ENCODE results near the gene EYA2.

EYA2 gene

GRCh38 chr20:47054506-47054905 is 159.9 kb downstream of the EYA2 start:
- DNase-seq (ENCODE audit: low read depth), result no peak
- H3K4me3 ChIP-seq (ENCODE audit: low read length), result no peak overlapping the region
- TF ChIP-seq CTCF (conservative IDR thresholded peaks at IDR 0.05; ENCODE audit: low read depth, low read length), result no peak

DNA sequence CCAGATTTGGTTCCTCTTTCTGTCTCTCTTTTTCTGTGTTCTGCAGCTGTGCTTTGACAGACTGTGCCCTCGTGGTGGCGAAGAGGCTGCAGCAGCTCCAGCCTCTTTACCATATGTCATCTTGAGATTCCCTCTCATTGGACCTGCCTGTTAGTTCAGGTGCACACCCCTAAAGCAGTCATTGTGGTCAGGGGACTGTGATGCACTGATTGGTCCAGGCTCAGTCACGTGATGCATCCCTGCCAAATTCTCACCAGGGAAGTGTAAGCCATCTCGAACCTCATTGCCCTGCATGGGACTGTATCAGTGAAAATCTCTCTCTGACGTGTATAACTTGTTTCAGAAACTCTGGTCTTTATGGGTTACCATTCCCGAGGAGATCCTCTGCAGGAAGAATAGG is 160.3 kb downstream of the EYA2 start:
- TF ChIP-seq CTCF (conservative IDR thresholded peaks at IDR 0.05; ENCODE audit: low read depth, low read length), result no peak
- no peak overlapping the region for H3K4me3 ChIP-seq (ENCODE audit: low read length)
- no peak for DNase-seq (ENCODE audit: low read depth)

- TF ChIP-seq CTCF (conservative IDR thresholded peaks at IDR 0.05; ENCODE audit: low read depth, low read length), result no peak
Observed at GRCh38 chr20:47055699-47056369, 161.2 kb downstream of the EYA2 start.

DNA sequence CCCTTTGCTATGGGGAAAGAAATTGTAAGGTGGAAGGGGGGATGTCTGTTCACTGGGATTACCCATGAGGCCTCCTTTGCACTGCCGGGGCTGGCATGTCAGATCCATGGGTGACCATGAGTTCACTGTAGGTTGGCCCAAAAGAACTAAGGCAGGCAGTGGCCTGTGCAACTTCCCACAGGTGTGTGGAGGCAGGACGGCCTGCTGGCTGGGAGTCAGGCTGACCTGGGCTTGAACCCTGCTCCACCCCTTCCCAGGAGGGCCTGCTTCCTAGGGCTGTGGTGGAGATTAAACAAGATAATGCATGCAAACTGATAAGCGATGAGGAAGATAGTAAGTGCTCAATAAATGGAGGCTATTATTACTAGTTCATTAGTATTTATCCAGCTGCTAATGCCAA is 163.0 kb downstream of the EYA2 start:
- DNase-seq (ENCODE audit: low read depth), result no peak

More at GRCh38 chr20:47055699-47056369, 161.2 kb downstream of the EYA2 start:
- H3K4me3 ChIP-seq (ENCODE audit: low read length), result no peak overlapping the region
- no peak for DNase-seq (ENCODE audit: low read depth)

DNA sequence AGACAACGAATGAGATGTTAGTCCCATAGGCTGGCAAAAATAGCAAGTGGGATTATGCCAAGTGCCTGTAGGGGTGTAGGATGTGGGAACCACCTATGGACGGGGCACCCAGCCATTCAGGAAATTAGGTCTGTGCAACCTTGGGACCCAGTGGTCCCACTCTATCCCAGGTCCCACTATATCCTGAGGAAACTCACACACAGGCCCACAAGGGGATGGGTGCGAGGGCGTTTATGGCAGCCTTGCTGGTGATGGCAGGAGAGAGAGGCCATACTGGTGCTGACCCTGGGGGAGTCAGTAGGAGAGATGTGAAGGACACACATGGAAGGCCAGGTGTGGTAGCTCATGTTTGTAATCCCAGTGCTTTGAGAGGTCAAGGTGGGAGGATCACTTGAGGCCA is 163.6 kb downstream of the EYA2 start:
- no peak for TF ChIP-seq CTCF (conservative IDR thresholded peaks at IDR 0.05; ENCODE audit: low read depth, low read length)
- no peak for DNase-seq (ENCODE audit: low read depth)
- H3K4me3 ChIP-seq (ENCODE audit: low read length), result no peak overlapping the region

More for the DNA sequence above, 163.0 kb downstream of the EYA2 start:
- H3K4me3 ChIP-seq (ENCODE audit: low read length), result no peak overlapping the region
- TF ChIP-seq CTCF (conservative IDR thresholded peaks at IDR 0.05; ENCODE audit: low read depth, low read length), result no peak

DNA sequence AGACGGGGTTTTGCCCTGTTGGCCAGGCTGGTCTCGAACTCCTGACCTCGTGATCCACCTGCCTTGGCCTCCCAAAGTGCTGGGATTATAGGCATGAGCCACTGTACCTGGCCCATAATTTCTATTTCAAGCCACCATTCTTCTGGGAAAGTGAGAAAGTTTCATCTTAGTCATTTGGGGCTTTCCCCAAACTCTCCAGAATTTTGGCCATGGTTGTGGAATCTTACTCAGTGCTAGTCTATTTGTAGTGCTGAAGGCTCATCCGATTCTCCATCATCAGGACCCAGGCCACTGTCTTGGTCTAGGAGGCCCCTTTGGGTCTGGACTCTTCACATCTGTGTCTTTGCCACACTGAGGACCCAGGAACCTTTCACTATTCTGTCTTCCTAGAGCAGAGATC is 164.9 kb downstream of the EYA2 start:
- H3K4me3 ChIP-seq (ENCODE audit: low read length), result no peak overlapping the region
- no peak for DNase-seq (ENCODE audit: low read depth)
- TF ChIP-seq CTCF (conservative IDR thresholded peaks at IDR 0.05; ENCODE audit: low read depth, low read length), result no peak

DNA sequence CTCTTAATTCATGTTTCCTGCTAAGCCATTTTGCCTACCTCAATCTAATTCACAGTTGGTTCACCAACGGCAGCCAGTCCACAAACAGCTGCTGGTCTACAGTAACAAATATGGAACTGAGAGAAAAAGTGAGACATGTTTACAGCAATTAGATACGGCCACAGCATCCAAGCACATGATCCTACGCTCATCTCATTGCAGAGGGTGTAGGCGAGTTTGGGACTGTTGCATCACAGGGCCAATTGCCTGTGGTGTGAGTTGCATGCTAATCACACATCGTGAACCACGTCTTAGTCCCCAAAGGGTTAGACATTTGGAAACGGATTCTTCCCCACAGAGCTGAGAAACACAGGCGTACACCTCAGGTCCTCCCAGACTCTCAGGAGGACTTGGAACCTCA is 166.9 kb downstream of the EYA2 start:
- no peak for TF ChIP-seq CTCF (conservative IDR thresholded peaks at IDR 0.05; ENCODE audit: low read depth, low read length)
- no peak for DNase-seq (ENCODE audit: low read depth)
- no peak overlapping the region for H3K4me3 ChIP-seq (ENCODE audit: low read length)
